ENCODE data around the gene GRIN2D. TPM values are rescaled to one million over a fixed set of nuclear protein-coding genes. Genes with fewer than 3 reads are reported as not detected.
"Not testable (repeated sequence)": the region's sequence is repeated elsewhere in the genome, so short reads cannot be mapped to it uniquely, and the experiment has no call there.

Gene GRIN2D
- total RNA-seq, 1 donor from 2014 or later: 21.7 TPM

DNA sequence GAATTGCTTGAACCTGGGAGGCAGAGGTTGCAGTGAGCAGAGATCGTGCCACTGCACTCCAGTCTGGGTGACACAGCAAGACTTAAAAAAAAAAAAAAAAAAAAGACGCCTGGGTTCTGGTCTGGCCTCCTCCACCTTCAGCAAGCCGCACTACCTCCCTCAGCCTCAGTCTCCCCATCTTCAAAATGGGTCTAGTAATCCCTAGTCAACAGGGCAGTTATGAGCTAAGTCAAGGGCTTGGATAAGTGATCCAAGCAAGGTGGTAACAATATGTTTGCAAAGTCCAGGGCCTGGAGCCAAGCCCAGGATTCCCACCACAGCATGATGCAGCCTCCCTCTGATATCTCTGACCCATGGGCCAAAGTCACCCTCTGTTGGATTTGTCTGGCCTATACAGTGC is 6.5 kb upstream of the GRIN2D start:
- peaks cover 7% of the 10 kb centered on the region for H3K4me1 Mint-ChIP-seq (ENCODE audit: low read depth, unreplicated experiment)
- peaks cover 5% of the 10 kb centered on the region for H3K27me3 Mint-ChIP-seq (ENCODE audit: unreplicated experiment)
- peaks cover 3% of the 10 kb centered on the region for H3K36me3 Mint-ChIP-seq (ENCODE audit: unreplicated experiment)
- no peak overlapping the region for H3K27ac Mint-ChIP-seq (ENCODE audit: unreplicated experiment)
- H3K9me3 Mint-ChIP-seq (ENCODE audit: unreplicated experiment): no peaks in the 10 kb centered on the region
- H3K4me3 Mint-ChIP-seq (ENCODE audit: unreplicated experiment): no peak overlapping the region
- TF ChIP-seq, protein P1, sequence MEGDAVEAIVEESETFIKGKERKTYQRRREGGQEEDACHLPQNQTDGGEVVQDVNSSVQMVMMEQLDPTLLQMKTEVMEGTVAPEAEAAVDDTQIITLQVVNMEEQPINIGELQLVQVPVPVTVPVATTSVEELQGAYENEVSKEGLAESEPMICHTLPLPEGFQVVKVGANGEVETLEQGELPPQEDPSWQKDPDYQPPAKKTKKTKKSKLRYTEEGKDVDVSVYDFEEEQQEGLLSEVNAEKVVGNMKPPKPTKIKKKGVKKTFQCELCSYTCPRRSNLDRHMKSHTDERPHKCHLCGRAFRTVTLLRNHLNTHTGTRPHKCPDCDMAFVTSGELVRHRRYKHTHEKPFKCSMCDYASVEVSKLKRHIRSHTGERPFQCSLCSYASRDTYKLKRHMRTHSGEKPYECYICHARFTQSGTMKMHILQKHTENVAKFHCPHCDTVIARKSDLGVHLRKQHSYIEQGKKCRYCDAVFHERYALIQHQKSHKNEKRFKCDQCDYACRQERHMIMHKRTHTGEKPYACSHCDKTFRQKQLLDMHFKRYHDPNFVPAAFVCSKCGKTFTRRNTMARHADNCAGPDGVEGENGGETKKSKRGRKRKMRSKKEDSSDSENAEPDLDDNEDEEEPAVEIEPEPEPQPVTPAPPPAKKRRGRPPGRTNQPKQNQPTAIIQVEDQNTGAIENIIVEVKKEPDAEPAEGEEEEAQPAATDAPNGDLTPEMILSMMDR (IDR thresholded peaks at IDR 0.05; ENCODE audit: partially characterized antibody, unreplicated experiment): no peak
- DNase-seq: no peak

DNA sequence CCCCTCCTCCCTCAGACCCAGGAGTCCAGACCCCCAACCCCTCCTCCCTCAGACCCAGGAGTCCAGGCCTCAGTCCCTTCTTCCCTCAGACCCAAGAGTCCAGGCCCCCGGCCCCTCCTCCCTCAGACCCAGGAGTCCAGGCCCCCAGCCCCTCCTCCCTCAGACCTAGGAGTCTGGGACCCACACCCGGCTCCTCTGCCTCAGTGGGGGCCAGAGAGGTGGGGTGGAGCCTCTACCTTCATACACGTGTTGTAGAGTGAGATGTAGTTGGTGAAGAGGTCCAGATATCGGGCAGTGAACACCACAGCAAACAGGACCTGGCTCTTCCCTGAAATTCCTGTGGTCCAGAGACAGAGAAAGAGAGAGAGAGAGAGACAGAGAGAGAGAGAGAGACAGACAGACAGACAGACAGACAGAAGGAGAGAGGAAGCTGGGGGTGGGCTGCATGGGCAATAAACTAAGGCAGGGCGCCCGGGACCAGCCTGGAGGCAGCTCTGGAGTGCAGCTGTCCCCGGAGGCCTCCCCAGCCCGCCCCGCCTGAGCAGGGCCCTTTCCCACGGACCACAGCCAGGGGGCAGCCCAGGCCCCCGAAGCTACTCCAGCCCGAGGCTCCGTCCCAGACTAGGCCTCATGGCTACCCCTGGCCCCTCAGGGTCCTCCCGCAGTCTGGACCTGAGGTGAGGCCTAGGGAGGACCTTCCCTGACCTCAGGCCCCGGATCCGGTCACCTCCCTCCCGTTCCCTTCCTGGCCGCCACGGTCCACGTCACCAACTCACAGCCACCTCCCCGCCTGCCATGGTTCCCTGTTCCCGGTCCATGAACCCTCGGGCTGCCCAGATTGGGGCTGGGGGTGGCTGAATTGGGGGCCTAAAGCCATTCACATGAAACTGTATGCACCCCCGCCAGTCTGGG is 3.0 kb upstream of the GRIN2D start:
- H3K4me1 Mint-ChIP-seq (ENCODE audit: low read depth, unreplicated experiment): peaks cover 8% of the 10 kb centered on the region
- H3K4me3 Mint-ChIP-seq (ENCODE audit: unreplicated experiment): peak overlapping the region; percentile 99
- no peaks in the 10 kb centered on the region for H3K9me3 Mint-ChIP-seq (ENCODE audit: unreplicated experiment)
- TF ChIP-seq, protein P1 (IDR thresholded peaks at IDR 0.05; ENCODE audit: partially characterized antibody, unreplicated experiment): peak; percentile 53
- peak; percentile 88 for DNase-seq
- H3K36me3 Mint-ChIP-seq (ENCODE audit: unreplicated experiment): no peaks in the 10 kb centered on the region
- H3K27me3 Mint-ChIP-seq (ENCODE audit: unreplicated experiment): peaks cover 2% of the 10 kb centered on the region
- H3K27ac Mint-ChIP-seq (ENCODE audit: unreplicated experiment): peak overlapping the region; percentile 89

DNA sequence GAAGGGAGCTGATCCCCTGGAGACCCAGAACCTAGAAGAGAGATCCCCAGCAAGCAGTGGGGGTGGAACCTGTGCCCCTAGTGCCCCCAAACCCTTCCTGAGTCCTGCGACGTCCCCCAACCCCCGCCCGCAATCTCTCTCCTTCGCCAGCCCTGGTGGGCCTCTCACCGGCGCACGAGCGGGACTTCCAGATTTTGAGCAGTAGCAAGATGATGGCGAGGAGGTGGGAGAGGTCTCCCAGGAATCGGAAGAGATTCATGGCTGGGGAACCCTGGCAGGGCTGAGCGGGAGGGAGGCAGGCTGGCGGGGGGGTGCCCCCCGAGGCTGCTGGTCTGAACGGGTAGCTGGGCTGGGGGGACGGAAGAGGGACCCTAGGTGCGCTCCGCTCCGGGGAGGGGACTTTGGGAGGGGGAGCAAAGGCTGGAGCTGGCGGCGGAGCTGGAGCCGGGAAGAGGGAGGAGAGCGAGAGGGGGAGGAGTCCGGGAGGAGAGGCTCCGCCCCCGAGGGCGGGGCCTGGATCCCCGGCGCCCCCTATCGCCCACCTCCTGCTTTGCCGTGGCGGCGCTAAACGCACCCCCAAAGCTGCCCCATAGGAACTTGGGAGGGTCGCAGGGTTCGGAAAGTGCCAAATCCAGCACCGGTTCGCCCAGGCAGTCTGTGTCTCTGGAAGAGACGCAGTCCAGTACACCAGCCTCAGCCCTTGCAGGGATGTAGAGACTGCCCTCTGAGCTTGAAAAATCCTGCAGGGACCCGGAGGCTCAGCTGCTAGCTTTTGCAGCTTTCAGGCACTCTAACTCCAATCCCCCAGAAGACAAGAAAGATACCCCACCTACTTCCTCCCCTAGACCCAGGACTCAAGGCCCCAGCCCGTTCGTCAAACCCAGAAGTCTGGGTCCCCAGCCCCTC is 2.1 kb upstream of the GRIN2D start, which contains the start of gene KDELR1:
TSS of gene KDELR1 (minus strand) at position 452 of the 906 bp plus-strand sequence. CDS start at position 259, 193 bp downstream.
- TF ChIP-seq, protein P1 (IDR thresholded peaks at IDR 0.05; ENCODE audit: partially characterized antibody, unreplicated experiment): peak; percentile 87
- peak within 1 kb of the TSS; percentile 89 for H3K27ac Mint-ChIP-seq (ENCODE audit: unreplicated experiment)
- H3K4me1 Mint-ChIP-seq (ENCODE audit: low read depth, unreplicated experiment): peaks cover 8% of the 10 kb centered on the region
- peak; percentile 85 for DNase-seq
- no peaks in the 10 kb centered on the region for H3K36me3 Mint-ChIP-seq (ENCODE audit: unreplicated experiment)
- peak within 1 kb of the TSS; percentile 99 for H3K4me3 Mint-ChIP-seq (ENCODE audit: unreplicated experiment)
- H3K27me3 Mint-ChIP-seq (ENCODE audit: unreplicated experiment): peaks cover 4% of the 10 kb centered on the region
- no peaks in the 10 kb centered on the region for H3K9me3 Mint-ChIP-seq (ENCODE audit: unreplicated experiment)

DNA sequence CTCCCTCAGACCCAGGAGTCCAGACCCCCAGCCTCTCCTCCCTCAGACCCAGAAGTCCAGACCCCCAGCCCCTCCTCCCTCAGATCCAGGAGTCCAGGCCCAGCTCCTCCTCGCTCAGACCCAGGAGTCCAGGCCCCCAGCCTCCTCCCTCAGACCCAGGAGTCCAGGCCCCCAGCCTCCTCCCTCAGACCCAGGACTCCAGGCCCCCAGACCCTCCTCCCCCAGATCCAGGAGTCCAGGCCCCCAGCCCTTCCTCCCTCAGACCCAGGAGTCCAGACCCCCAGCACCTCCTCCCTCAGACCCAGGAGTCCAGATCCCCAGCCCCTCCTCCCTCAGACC is 1.5 kb upstream of the GRIN2D start:
- not testable (repeated sequence) for H3K9me3 Mint-ChIP-seq (ENCODE audit: unreplicated experiment); H3K36me3 Mint-ChIP-seq (ENCODE audit: unreplicated experiment); DNase-seq; H3K27ac Mint-ChIP-seq (ENCODE audit: unreplicated experiment); H3K27me3 Mint-ChIP-seq (ENCODE audit: unreplicated experiment)
- peaks cover 12% of the 10 kb centered on the region for H3K4me1 Mint-ChIP-seq (ENCODE audit: low read depth, unreplicated experiment)
- peak overlapping the region; percentile 99 for H3K4me3 Mint-ChIP-seq (ENCODE audit: unreplicated experiment)

DNA sequence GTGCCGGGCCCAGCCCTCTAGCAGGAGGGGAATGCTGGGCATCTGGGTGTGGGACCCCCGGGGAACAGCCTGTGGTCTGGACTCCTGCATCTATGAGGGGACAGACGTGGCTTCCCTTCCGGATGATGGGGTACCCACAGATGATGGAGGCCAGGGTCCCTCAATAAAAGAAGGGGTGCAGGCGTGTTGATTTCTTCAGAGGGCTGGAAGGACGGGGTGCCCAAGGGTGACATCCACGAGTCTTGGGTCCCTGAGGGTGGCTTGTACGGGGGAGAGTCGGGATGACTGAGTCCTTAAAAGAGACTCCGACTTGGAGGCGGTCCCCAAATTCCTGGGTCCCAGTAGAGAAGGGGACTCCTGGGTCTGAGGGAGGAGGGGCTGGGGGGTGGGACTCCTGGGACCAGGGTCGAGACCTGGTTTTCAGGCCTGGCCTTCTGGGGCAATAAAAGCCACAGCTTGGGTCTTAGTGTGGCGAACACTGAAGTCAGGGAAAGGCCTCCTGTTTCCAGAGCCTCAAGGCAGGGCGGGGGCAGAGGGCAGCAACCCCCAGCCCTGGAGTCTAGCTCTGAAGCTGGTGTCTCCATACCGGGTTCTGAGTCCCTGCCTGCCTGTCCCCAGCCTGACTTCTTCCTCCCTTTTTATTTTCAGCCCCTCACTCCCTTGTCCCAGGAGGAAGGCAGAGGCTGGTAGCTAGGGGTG is 459 bp upstream of the GRIN2D start:
- Mint-ChIP-seq H3K36me3 (ENCODE audit: unreplicated experiment) (no peaks in the 10 kb centered on the region), H3K9me3 (ENCODE audit: unreplicated experiment) (peaks cover 8% of the 10 kb centered on the region), H3K27me3 (ENCODE audit: unreplicated experiment) (peaks cover 12% of the 10 kb centered on the region), H3K27ac (ENCODE audit: unreplicated experiment) (peak overlapping the region; percentile 90), H3K4me1 (ENCODE audit: low read depth, unreplicated experiment) (peaks cover 21% of the 10 kb centered on the region), H3K4me3 (ENCODE audit: unreplicated experiment) (peak overlapping the region; percentile 74)
- TF ChIP-seq, protein P1 (IDR thresholded peaks at IDR 0.05; ENCODE audit: partially characterized antibody, unreplicated experiment): no peak
- DNase-seq: peak; percentile 51

Measured in glutamatergic neuron (in vitro differentiated cells).